ENCODE data around the gene C6orf15.
A peak's percentile ranks its signal among the peaks of the same experiment; 100 is the strongest.

C6orf15 gene

DNA sequence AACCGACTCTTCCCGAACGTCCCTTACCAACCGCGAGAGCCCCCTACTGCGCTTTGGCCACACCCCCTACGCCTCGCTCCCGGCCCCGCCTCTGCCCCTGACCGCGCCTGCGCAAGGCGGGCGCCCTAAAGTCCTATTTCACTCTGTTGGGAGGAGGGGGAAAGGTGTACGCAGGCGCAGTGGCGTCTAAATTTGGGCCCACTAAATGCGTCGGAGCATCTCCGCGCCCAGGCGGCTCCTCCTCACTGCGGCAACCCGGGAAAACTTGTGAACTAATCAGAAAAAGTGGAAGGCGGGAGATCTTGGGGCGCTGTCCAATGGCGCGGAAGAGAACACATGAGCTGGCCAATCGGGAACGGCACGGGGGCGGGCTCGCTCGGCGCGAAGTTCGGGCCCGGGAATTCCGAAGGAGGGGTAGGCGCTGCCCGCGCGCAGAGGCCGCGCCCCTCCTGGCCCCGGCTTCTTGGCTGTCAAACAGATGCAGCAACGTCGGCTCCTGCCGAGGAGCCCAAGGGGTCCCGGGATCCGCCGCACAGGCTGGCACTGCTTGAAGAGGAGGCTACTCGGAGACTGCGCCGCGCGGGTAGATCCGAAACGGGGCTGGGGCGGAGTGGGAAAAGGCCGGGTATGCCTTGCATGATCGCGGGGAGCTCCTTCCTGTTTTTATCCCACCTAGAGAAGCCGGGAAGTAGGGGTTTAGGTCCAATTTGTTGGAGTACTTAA is 45.9 kb upstream of the C6orf15 start, which contains the start of gene TCF19:
TSS of gene TCF19 (plus strand) at position 450 of the 723 bp plus-strand sequence. CDS start 881 bp downstream, outside the sequence.
- no peaks in the 10 kb centered on the region for H3K27me3 ChIP-seq (ENCODE audit: insufficient read depth, poor library complexity, severe bottlenecking)
- peak; percentile 95 to 99 for DNase-seq (ENCODE audit: low read depth in 1 of 2, low spot score in 1 of 2)
- H3K4me3 ChIP-seq (replicated peaks; ENCODE audit: insufficient read depth, low read length): peak within 1 kb of the TSS; percentile 88
- peak within 1 kb of the TSS; percentile 72 for H3K27ac ChIP-seq (replicated peaks)
- TF ChIP-seq POLR2AphosphoS5 (IDR thresholded peaks at IDR 0.05; ENCODE audit: low read depth) (no peak), SPI1 (IDR thresholded peaks at IDR 0.05; ENCODE audit: borderline replicate concordance, low read depth) (no peak), GABPA (IDR thresholded peaks at IDR 0.05; ENCODE audit: low read depth) (no peak)
- TF ChIP-seq, protein P1, sequence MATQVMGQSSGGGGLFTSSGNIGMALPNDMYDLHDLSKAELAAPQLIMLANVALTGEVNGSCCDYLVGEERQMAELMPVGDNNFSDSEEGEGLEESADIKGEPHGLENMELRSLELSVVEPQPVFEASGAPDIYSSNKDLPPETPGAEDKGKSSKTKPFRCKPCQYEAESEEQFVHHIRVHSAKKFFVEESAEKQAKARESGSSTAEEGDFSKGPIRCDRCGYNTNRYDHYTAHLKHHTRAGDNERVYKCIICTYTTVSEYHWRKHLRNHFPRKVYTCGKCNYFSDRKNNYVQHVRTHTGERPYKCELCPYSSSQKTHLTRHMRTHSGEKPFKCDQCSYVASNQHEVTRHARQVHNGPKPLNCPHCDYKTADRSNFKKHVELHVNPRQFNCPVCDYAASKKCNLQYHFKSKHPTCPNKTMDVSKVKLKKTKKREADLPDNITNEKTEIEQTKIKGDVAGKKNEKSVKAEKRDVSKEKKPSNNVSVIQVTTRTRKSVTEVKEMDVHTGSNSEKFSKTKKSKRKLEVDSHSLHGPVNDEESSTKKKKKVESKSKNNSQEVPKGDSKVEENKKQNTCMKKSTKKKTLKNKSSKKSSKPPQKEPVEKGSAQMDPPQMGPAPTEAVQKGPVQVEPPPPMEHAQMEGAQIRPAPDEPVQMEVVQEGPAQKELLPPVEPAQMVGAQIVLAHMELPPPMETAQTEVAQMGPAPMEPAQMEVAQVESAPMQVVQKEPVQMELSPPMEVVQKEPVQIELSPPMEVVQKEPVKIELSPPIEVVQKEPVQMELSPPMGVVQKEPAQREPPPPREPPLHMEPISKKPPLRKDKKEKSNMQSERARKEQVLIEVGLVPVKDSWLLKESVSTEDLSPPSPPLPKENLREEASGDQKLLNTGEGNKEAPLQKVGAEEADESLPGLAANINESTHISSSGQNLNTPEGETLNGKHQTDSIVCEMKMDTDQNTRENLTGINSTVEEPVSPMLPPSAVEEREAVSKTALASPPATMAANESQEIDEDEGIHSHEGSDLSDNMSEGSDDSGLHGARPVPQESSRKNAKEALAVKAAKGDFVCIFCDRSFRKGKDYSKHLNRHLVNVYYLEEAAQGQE (IDR thresholded peaks at IDR 0.05; ENCODE audit: insufficient replicate concordance, low read depth): no peak
- TF ChIP-seq, protein P2, sequence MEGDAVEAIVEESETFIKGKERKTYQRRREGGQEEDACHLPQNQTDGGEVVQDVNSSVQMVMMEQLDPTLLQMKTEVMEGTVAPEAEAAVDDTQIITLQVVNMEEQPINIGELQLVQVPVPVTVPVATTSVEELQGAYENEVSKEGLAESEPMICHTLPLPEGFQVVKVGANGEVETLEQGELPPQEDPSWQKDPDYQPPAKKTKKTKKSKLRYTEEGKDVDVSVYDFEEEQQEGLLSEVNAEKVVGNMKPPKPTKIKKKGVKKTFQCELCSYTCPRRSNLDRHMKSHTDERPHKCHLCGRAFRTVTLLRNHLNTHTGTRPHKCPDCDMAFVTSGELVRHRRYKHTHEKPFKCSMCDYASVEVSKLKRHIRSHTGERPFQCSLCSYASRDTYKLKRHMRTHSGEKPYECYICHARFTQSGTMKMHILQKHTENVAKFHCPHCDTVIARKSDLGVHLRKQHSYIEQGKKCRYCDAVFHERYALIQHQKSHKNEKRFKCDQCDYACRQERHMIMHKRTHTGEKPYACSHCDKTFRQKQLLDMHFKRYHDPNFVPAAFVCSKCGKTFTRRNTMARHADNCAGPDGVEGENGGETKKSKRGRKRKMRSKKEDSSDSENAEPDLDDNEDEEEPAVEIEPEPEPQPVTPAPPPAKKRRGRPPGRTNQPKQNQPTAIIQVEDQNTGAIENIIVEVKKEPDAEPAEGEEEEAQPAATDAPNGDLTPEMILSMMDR (IDR thresholded peaks at IDR 0.05; ENCODE audit: insufficient read depth, low read length): no peak

DNA sequence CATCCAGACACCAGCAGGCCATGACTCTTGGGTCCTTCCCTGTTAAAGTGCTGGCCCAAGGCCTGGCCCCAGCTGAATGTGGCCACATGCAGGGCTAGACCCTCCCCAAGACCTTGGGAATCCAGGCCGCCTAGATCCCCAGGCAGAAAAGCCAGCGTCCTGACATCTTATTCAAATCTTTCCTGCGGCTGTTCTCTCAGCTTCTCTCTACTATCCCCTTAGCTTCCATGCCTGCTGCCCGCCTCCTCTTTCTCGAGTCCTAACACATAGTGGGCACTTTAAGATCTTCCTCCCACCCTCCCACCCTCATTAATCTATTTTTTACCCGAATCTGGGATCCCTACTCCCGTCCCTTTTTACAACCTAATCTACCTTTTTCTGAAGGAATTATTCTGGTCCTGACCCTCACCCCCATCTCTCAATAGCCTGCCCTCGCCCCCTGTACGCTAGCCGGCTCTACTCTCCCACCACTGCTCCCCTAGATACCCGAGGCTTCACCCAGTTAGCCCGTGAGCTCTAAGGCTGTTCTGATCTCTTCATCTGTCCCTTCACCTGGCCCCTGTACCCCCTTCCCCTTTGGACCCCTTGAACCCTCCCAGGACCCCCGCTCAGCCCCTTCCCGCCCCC is 45.3 kb upstream of the C6orf15 start, which contains the start of gene CCHCR1:
TSS of gene CCHCR1 (minus strand) at position 290 of the 627 bp plus-strand sequence. CDS start at position 88, 202 bp downstream.
- no peak for DNase-seq (ENCODE audit: low read depth in 1 of 2, low spot score in 1 of 2)
- Histone ChIP-seq H3K27ac (replicated peaks) (peak within 1 kb of the TSS; percentile 72), H3K4me3 (replicated peaks; ENCODE audit: insufficient read depth, low read length) (peak within 1 kb of the TSS; percentile 88), H3K27me3 (ENCODE audit: insufficient read depth, poor library complexity, severe bottlenecking) (no peaks in the 10 kb centered on the region)
- TF ChIP-seq, protein P1 (IDR thresholded peaks at IDR 0.05; ENCODE audit: insufficient replicate concordance, low read depth): no peak
- TF ChIP-seq GABPA (IDR thresholded peaks at IDR 0.05; ENCODE audit: low read depth) (no peak), POLR2AphosphoS5 (IDR thresholded peaks at IDR 0.05; ENCODE audit: low read depth) (no peak), SPI1 (IDR thresholded peaks at IDR 0.05; ENCODE audit: borderline replicate concordance, low read depth) (no peak)
- TF ChIP-seq, protein P2 (IDR thresholded peaks at IDR 0.05; ENCODE audit: insufficient read depth, low read length): no peak

DNA sequence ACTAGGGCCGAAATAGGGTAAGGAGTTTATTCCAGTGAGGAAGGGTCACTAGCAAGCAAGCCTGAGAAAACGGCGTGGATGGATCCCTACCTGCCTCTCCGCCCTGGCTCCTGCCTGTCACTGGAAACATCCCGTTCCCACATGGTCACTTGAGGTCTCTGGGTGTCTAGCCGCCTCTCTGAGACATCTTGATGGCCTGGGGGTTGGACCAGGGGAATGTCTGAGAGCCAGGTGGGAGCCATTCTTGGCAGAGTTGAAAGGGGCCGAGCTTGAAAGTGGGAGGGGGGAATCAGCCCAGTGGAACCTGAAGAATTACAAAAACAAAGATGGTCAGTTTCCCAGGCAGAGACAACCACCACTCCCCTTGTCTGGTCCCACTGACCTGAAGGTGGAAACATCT is 44.3 kb upstream of the C6orf15 start:
- no peak for TF ChIP-seq GABPA (IDR thresholded peaks at IDR 0.05; ENCODE audit: low read depth)
- no peak for TF ChIP-seq POLR2AphosphoS5 (IDR thresholded peaks at IDR 0.05; ENCODE audit: low read depth)
- TF ChIP-seq SPI1 (IDR thresholded peaks at IDR 0.05; ENCODE audit: borderline replicate concordance, low read depth): no peak
- TF ChIP-seq, protein P1 (IDR thresholded peaks at IDR 0.05; ENCODE audit: insufficient replicate concordance, low read depth): no peak
- TF ChIP-seq, protein P2 (IDR thresholded peaks at IDR 0.05; ENCODE audit: insufficient read depth, low read length): no peak
- H3K27me3 ChIP-seq (ENCODE audit: insufficient read depth, poor library complexity, severe bottlenecking): no peaks in the 10 kb centered on the region
- no peak overlapping the region for H3K27ac ChIP-seq (replicated peaks)
- no peak for DNase-seq (ENCODE audit: low read depth in 1 of 2, low spot score in 1 of 2)
- H3K4me3 ChIP-seq (replicated peaks; ENCODE audit: insufficient read depth, low read length): no peak overlapping the region

Data from HL-60 (cell line).